Smooth muscle cell (in vitro differentiated cells): Measurements from ENCODE around the gene COL6A2. TPM values are rescaled to one million over a fixed set of nuclear protein-coding genes. Genes with fewer than 3 reads are reported as not detected.

Experiments used
- DNase-seq: peaks from one replicate; lab custom pipeline; 2025; ENCODE audit not compliant: unreplicated experiment; lab: John Stamatoyannopoulos, UW
- H2AFZ ChIP-seq: fragments of 200-600 bp; sonication (generic); 2 replicates; pipeline ENCODE4 v1.6.0; 2016; ENCODE audit warnings: antibody characterized with exemption, low read depth, mild to moderate bottlenecking
- H3F3A ChIP-seq: fragments of 200-600 bp; sonication (generic); 2 replicates; pipeline ENCODE4 v1.6.0; 2017; ENCODE audit warnings: antibody characterized with exemption, low read depth
- H3K27ac ChIP-seq: fragments of 200-600 bp; sonication (generic); 2 replicates; pipeline ENCODE4 v1.5.1; 2016; ENCODE audit warnings: low read depth, mild to moderate bottlenecking
- H3K27me3 ChIP-seq: fragments of 200-600 bp; sonication (generic); 2 replicates; pipeline ENCODE4 v1.6.1; 2016; ENCODE audit warnings: low read depth, mild to moderate bottlenecking
- H3K36me3 ChIP-seq: fragments of 200-600 bp; sonication (generic); 2 replicates; pipeline ENCODE4 v1.5.1; 2016; ENCODE audit warnings: low read depth
- H3K4me1 ChIP-seq: fragments of 200-600 bp; sonication (generic); 2 replicates; pipeline ENCODE4 v1.5.1; 2016; ENCODE audit warnings: low read depth
- H3K4me2 ChIP-seq: fragments of 200-600 bp; sonication (generic); 2 replicates; pipeline ENCODE4 v1.6.0; 2016; ENCODE audit warnings: mild to moderate bottlenecking
- H3K4me3 ChIP-seq: fragments of 200-600 bp; sonication (generic); 2 replicates; pipeline ENCODE4 v1.5.1; 2016; ENCODE audit warnings: mild to moderate bottlenecking
- H3K79me2 ChIP-seq: fragments of 200-600 bp; sonication (generic); 2 replicates; pipeline ENCODE4 v1.6.0; 2016; ENCODE audit warnings: low read depth, mild to moderate bottlenecking
- H3K9ac ChIP-seq: fragments of 200-600 bp; sonication (generic); 2 replicates; pipeline ENCODE4 v1.6.0; 2016; ENCODE audit warnings: low read depth
- H3K9me3 ChIP-seq: fragments of 200-600 bp; sonication (generic); replicated peaks from 2 replicates; pipeline ENCODE4 v1.5.1; 2016; ENCODE audit warnings: low read depth
- H4K20me1 ChIP-seq: fragments of 200-600 bp; sonication (generic); 2 replicates; pipeline ENCODE4 v1.6.0; 2016; ENCODE audit warnings: low read depth
- WGBS: methylation state at CpG from one replicate; pipeline ENCODE4 v1.1.7; 2016; ENCODE audit warnings: low lambda C conversion rate; 5-methylcytosine and 5-hydroxymethylcytosine counted together
- polyA plus RNA-seq: library from polyadenylated mRNA; unstranded; fragments of >200 nt; fragmentation: Nextera tagmentation; extraction: Ambion mirVana; gene quantifications from 2 replicates; pipeline ENCODE4 v1.2.1, GENCODE V29; 2016
- total RNA-seq: library from RNA; depleted of rRNA; stranded (reverse); fragments of >200 nt; gene quantifications from 2 replicates; pipeline ENCODE4 v1.2.3, GENCODE V29; 2014
- TF ChIP-seq, protein P1 (sequence below): fragments of 200-600 bp; sonication (generic); IDR thresholded peaks from 2 replicates; pipeline ENCODE4 v1.5.1; 2017; ENCODE audit warnings: borderline replicate concordance, mild to moderate bottlenecking, antibody characterized with exemption; ENCODE audit not compliant: insufficient read depth, poor library complexity, severe bottlenecking

Gene COL6A2
- total and polyA plus RNA-seq, 2 experiments from 2014 or later = 1,570 to 4,089 TPM

DNA sequence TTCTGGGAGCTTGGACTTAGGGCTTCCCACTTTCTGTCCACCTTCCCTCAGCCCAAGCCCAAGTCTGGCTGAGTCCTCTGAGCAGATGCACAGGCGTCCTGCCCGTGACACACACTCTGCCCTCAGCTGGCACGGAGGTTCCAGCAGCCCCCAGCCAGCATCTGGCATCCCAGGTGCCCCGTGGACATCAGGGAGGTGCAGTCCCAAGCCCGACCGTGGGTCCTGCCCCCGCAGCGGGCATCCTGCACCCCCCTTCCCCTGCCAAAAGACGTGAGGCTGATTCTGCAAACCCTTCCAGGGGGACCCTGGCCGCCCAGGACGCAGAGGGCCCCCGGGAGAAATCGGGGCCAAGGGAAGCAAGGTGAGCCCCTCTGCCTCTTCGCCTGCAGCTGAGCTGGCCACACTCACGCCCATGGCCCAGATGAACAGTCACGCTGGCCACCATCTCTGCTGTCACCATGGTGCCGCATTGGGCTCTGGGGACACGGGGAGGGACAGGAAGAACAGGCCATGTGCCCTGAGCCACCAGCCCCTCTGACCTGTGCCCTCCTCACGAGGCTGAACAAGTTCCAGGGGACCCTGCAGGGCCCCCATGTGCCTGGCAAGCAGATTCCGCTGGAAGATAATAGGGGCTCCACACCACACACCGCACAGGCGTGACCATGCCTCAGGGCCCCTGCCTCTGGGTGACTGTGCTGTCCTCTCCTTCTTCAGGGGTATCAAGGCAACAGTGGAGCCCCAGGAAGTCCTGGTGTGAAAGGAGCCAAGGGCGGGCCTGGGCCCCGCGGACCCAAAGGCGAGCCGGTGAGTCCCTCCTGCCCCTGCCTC is 20.6 kb downstream of the COL6A2 start:
- Histone ChIP-seq H3K4me3 (no peak overlapping the region), H4K20me1 (peaks cover 100% of the 10 kb centered on the region), H3K9me3 (no peaks in the 10 kb centered on the region), H3K36me3 (peaks cover 13% of the 10 kb centered on the region), H3K79me2 (peaks cover 76% of the 10 kb centered on the region), H3K4me2 (no peak overlapping the region), H3K27ac (peak overlapping the region; percentile 54), H2AFZ (no peak overlapping the region), H3K27me3 (no peaks in the 10 kb centered on the region), H3K4me1 (no peaks in the 10 kb centered on the region), H3K9ac (no peak overlapping the region), H3F3A (peaks cover 64% of the 10 kb centered on the region)
- WGBS = 96% methylated on average over 27 of the region's 27 CpGs
- TF ChIP-seq, protein P1, sequence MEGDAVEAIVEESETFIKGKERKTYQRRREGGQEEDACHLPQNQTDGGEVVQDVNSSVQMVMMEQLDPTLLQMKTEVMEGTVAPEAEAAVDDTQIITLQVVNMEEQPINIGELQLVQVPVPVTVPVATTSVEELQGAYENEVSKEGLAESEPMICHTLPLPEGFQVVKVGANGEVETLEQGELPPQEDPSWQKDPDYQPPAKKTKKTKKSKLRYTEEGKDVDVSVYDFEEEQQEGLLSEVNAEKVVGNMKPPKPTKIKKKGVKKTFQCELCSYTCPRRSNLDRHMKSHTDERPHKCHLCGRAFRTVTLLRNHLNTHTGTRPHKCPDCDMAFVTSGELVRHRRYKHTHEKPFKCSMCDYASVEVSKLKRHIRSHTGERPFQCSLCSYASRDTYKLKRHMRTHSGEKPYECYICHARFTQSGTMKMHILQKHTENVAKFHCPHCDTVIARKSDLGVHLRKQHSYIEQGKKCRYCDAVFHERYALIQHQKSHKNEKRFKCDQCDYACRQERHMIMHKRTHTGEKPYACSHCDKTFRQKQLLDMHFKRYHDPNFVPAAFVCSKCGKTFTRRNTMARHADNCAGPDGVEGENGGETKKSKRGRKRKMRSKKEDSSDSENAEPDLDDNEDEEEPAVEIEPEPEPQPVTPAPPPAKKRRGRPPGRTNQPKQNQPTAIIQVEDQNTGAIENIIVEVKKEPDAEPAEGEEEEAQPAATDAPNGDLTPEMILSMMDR = no peak
- DNase-seq = no peak

DNA sequence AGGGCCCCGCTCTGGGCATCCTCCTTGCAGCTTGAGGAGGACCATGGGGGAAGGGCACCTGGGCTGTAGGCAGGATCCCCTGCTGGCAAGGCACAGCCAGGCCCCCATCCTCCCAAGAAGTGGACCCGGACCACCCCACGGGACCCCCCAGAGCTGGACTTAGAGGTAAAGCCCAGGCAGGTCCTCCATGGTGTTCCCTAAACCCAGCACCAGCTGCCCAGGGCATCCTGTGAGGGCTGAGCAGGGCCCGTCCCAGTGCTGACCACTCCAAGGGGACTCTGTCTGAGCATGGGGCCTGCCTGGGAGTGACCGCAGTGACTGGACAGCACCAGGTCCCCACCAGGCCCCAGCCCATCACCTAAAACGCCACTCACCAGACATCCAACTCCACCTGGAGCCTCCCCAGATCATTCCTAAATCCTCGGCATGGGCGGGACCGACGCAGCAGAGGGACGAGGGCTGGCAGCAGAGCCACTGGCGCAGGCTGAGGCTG is 21.3 kb downstream of the COL6A2 start:
- TF ChIP-seq, protein P1 = no peak
- 95% methylated on average over 12 of the region's 12 CpGs for WGBS
- peaks cover 13% of the 10 kb centered on the region for H3K36me3 ChIP-seq
- DNase-seq = no peak
- peak overlapping the region; percentile 54 for H3K27ac ChIP-seq
- no peak overlapping the region for H3K4me3 ChIP-seq
- no peaks in the 10 kb centered on the region for H3K4me1 ChIP-seq
- peaks cover 70% of the 10 kb centered on the region for H3K79me2 ChIP-seq
- no peaks in the 10 kb centered on the region for H3K9me3 ChIP-seq
- H3K27me3 ChIP-seq = no peaks in the 10 kb centered on the region
- no peak overlapping the region for H3K4me2 ChIP-seq
- peaks cover 100% of the 10 kb centered on the region for H4K20me1 ChIP-seq
- H3K9ac ChIP-seq = no peak overlapping the region
- peaks cover 65% of the 10 kb centered on the region for H3F3A ChIP-seq
- H2AFZ ChIP-seq = no peak overlapping the region

DNA sequence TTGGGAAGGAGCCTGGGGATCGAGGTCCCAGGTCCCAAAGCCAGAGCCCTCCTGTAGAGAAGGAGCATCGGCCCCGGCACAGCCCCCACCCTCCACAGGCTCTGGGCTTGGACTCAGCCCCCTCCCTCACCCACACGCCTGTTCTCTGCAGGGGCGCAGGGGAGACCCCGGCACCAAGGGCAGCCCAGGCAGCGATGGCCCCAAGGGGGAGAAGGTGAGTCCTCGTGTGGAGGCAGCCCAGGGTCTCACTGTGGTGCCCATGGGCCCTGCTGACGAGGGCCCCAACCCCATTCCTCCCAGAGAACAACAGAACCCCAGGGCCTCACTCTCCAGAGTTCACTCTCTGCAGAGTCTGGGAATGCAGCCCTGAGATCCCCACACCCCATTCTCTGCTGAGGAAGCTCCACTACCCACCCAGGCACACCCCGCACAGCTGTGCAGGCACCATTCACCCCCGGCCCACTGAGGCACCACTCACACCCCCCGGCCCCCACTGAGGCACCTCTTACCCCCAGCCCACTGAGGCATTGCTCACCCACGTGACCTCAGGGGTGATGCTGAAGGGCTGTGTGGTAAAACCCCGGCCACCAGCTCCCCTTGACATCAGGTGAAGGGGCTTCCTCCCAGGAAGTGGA is 21.8 kb downstream of the COL6A2 start:
- Histone ChIP-seq H2AFZ (no peak overlapping the region), H3K9ac (no peak overlapping the region), H3K79me2 (peaks cover 64% of the 10 kb centered on the region), H3K4me2 (no peak overlapping the region), H4K20me1 (peaks cover 100% of the 10 kb centered on the region), H3K36me3 (peaks cover 7% of the 10 kb centered on the region), H3K4me1 (no peaks in the 10 kb centered on the region), H3K27ac (peak overlapping the region; percentile 54), H3F3A (peaks cover 64% of the 10 kb centered on the region), H3K4me3 (no peak overlapping the region), H3K27me3 (no peaks in the 10 kb centered on the region), H3K9me3 (no peaks in the 10 kb centered on the region)
- 91% methylated on average over 14 of the region's 14 CpGs for WGBS
- TF ChIP-seq, protein P1 = no peak
- no peak for DNase-seq
